ENCODE data around the gene NTN1. TPM values are rescaled to one million over a fixed set of nuclear protein-coding genes. Genes with fewer than 3 reads are reported as not detected.

Gene NTN1
- total RNA-seq, 1 experiment from 2014 or later: 14.5 TPM

DNA sequence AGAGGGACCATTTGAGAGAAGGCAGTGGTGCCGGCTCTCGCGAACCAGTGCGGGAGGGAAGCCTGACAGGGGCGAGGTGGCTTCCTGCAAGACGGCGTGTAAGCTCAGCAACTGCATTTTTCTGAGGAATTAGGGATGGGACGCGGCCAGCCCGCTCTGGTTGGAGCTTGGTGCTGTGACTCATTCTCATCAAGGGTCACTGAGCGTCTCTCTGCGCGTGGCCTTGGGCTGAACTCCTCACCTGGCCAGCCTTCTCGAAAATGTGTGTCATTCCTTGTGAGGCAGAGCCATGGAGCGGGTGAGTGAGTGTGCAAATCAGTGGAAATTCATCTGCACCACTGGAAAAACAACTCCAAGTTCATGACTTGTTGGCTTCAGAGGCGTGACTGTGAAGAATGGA lies 52.8 kb downstream of the NTN1 start:
- H3K4me3 ChIP-seq (ENCODE audit: low read depth in 2 of 2, low read length in 2 of 2): no peak overlapping the region
- BruUV-seq (replicated peaks): no TSS peak
- no peaks in the 10 kb centered on the region for H3K4me1 ChIP-seq (ENCODE audit: control insufficient read depth, insufficient read depth, low read length)
- no peaks in the 10 kb centered on the region for H3K27me3 ChIP-seq (ENCODE audit: control insufficient read depth, insufficient read depth, low read length)
- H3K9me3 ChIP-seq (ENCODE audit: control insufficient read depth, insufficient read depth, low read depth, low read length): no peaks in the 10 kb centered on the region
- TF ChIP-seq SIN3A (IDR thresholded peaks at IDR 0.05; ENCODE audit: borderline replicate concordance, insufficient read depth, low read depth, low read length): no peak
- no peak for TF ChIP-seq POLR2AphosphoS5 (IDR thresholded peaks at IDR 0.05; ENCODE audit: low read depth, low read length)
- DNase-seq (ENCODE audit: low read depth, low spot score): no peak
- ChIA-PET POLR2A (no interaction called here), CTCF (no interaction called here)
- no peaks in the 10 kb centered on the region for H3K36me3 ChIP-seq (ENCODE audit: control insufficient read depth, insufficient read depth, low read length)
- in situ Hi-C loops (cut with HindIII; ENCODE audit: low pct_unique_long_range_greater_than_20kb, low sequenced_read_pairs) (no loop called here), intact Hi-C loops (cut with micrococcal nuclease; ENCODE audit: unreplicated experiment) (no loop called here)
- no peak overlapping the region for H3K27ac ChIP-seq (ENCODE audit: low read length)
- no peak for ATAC-seq

- no peak for TF ChIP-seq POLR2AphosphoS5 (IDR thresholded peaks at IDR 0.05; ENCODE audit: low read depth, low read length)
- TF ChIP-seq SIN3A (IDR thresholded peaks at IDR 0.05; ENCODE audit: borderline replicate concordance, insufficient read depth, low read depth, low read length): no peak
- TF ChIP-seq TCF7L2 (IDR thresholded peaks at IDR 0.05; ENCODE audit: low read depth, low read length): no peak
- Histone ChIP-seq H3K9me3 (ENCODE audit: control insufficient read depth, insufficient read depth, low read depth, low read length) (no peaks in the 10 kb centered on the region), H3K27me3 (ENCODE audit: control insufficient read depth, insufficient read depth, low read length) (no peaks in the 10 kb centered on the region), H3K4me1 (ENCODE audit: control insufficient read depth, insufficient read depth, low read length) (no peaks in the 10 kb centered on the region), H3K36me3 (ENCODE audit: control insufficient read depth, insufficient read depth, low read length) (no peaks in the 10 kb centered on the region), H3K27ac (ENCODE audit: low read length) (no peak overlapping the region), H3K4me3 (ENCODE audit: low read depth in 2 of 2, low read length in 2 of 2) (no peak overlapping the region)
- BruUV-seq (replicated peaks): no TSS peak
- ATAC-seq: no peak
- ChIA-PET CTCF (no interaction called here), POLR2A (no interaction called here)
- in situ Hi-C loops (cut with HindIII; ENCODE audit: low pct_unique_long_range_greater_than_20kb, low sequenced_read_pairs): no loop called here
- intact Hi-C loops (cut with micrococcal nuclease; ENCODE audit: unreplicated experiment): no loop called here
- DNase-seq (ENCODE audit: low read depth, low spot score): no peak
Measured at GRCh38 chr17:9079461-9080103, 58.3 kb downstream of the NTN1 start.

- DNase-seq (ENCODE audit: low read depth, low spot score): no peak
- H3K27ac ChIP-seq (ENCODE audit: low read length): no peak overlapping the region
- CTCF ChIA-PET: no interaction called here
- in situ Hi-C loops (cut with HindIII; ENCODE audit: low pct_unique_long_range_greater_than_20kb, low sequenced_read_pairs) (no loop called here), intact Hi-C loops (cut with micrococcal nuclease; ENCODE audit: unreplicated experiment) (no loop called here)
- H3K9me3 ChIP-seq (ENCODE audit: control insufficient read depth, insufficient read depth, low read depth, low read length): no peaks in the 10 kb centered on the region
- H3K36me3 ChIP-seq (ENCODE audit: control insufficient read depth, insufficient read depth, low read length): no peaks in the 10 kb centered on the region
- no peaks in the 10 kb centered on the region for H3K4me1 ChIP-seq (ENCODE audit: control insufficient read depth, insufficient read depth, low read length)
- ATAC-seq: no peak
- no TSS peak for BruUV-seq (replicated peaks)
- POLR2A ChIA-PET: no interaction called here
- no peak for TF ChIP-seq TCF7L2 (IDR thresholded peaks at IDR 0.05; ENCODE audit: low read depth, low read length)
- TF ChIP-seq SIN3A (IDR thresholded peaks at IDR 0.05; ENCODE audit: borderline replicate concordance, insufficient read depth, low read depth, low read length): no peak
- no peak for TF ChIP-seq REST (IDR thresholded peaks at IDR 0.05; ENCODE audit: insufficient read depth in 1 of 2, low read depth in 2 of 2, low read length in 1 of 2)
- TF ChIP-seq, protein P1, sequence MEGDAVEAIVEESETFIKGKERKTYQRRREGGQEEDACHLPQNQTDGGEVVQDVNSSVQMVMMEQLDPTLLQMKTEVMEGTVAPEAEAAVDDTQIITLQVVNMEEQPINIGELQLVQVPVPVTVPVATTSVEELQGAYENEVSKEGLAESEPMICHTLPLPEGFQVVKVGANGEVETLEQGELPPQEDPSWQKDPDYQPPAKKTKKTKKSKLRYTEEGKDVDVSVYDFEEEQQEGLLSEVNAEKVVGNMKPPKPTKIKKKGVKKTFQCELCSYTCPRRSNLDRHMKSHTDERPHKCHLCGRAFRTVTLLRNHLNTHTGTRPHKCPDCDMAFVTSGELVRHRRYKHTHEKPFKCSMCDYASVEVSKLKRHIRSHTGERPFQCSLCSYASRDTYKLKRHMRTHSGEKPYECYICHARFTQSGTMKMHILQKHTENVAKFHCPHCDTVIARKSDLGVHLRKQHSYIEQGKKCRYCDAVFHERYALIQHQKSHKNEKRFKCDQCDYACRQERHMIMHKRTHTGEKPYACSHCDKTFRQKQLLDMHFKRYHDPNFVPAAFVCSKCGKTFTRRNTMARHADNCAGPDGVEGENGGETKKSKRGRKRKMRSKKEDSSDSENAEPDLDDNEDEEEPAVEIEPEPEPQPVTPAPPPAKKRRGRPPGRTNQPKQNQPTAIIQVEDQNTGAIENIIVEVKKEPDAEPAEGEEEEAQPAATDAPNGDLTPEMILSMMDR (IDR thresholded peaks at IDR 0.05): no peak
- TF ChIP-seq POLR2AphosphoS5 (IDR thresholded peaks at IDR 0.05; ENCODE audit: low read depth, low read length): no peak
- H3K27me3 ChIP-seq (ENCODE audit: control insufficient read depth, insufficient read depth, low read length): no peaks in the 10 kb centered on the region
- no peak overlapping the region for H3K4me3 ChIP-seq (ENCODE audit: low read depth in 2 of 2, low read length in 2 of 2)
Measured at GRCh38 chr17:9080296-9080914, 59.1 kb downstream of the NTN1 start.
